Measurements from ENCODE around the gene CRBN.

The CRBN gene

GRCh38 chr3:3180456-3180855 lies 965 bp upstream of the CRBN start (continued):
- TF ChIP-seq PPARA (CRISPR knock-in tag; IDR thresholded peaks at IDR 0.05; ENCODE audit: borderline replicate concordance) (no peak), CSRNP3 (CRISPR knock-in tag; IDR thresholded peaks at IDR 0.05) (no peak), ZNF565 (CRISPR knock-in tag; conservative IDR thresholded peaks at IDR 0.05; ENCODE audit: low read depth) (no peak), TCF4 (CRISPR knock-in tag; IDR thresholded peaks at IDR 0.05; ENCODE audit: borderline replicate concordance) (no peak)

GRCh38 chr3:3178498-3179328 lies 778 bp downstream of the CRBN start:
- no peak for ATAC-seq
- TF ChIP-seq ZNF70 (CRISPR knock-in tag; IDR thresholded peaks at IDR 0.05) (no peak), ARNTL (CRISPR knock-in tag; IDR thresholded peaks at IDR 0.05; ENCODE audit: borderline replicate concordance, low read depth) (no peak), GLIS3 (CRISPR knock-in tag; IDR thresholded peaks at IDR 0.05) (no peak), PPARA (CRISPR knock-in tag; IDR thresholded peaks at IDR 0.05; ENCODE audit: borderline replicate concordance) (no peak), ISL1 (CRISPR knock-in tag; IDR thresholded peaks at IDR 0.05) (no peak), PATZ1 (CRISPR knock-in tag; IDR thresholded peaks at IDR 0.05; ENCODE audit: borderline replicate concordance) (no peak), ZFP30 (CRISPR knock-in tag; IDR thresholded peaks at IDR 0.05) (no peak), CSDC2 (CRISPR knock-in tag; IDR thresholded peaks at IDR 0.05) (no peak), ESRRG (CRISPR knock-in tag; IDR thresholded peaks at IDR 0.05) (no peak), TSHZ2 (CRISPR knock-in tag; IDR thresholded peaks at IDR 0.05) (no peak), BACH2 (CRISPR knock-in tag; IDR thresholded peaks at IDR 0.05; ENCODE audit: borderline replicate concordance) (no peak), POU6F1 (CRISPR knock-in tag; IDR thresholded peaks at IDR 0.05; ENCODE audit: borderline replicate concordance, low read depth) (no peak), ZFP3 (CRISPR knock-in tag; IDR thresholded peaks at IDR 0.05) (no peak), ZC3H10 (CRISPR knock-in tag; IDR thresholded peaks at IDR 0.05) (no peak)

GRCh38 chr3:3177861-3178497 lies 1.5 kb downstream of the CRBN start:
- no peak for ATAC-seq
- TF ChIP-seq ESRRG (CRISPR knock-in tag; IDR thresholded peaks at IDR 0.05) (no peak), CREB5 (CRISPR knock-in tag; IDR thresholded peaks at IDR 0.05; ENCODE audit: low read depth) (no peak), GLIS3 (CRISPR knock-in tag; IDR thresholded peaks at IDR 0.05) (no peak), SNAI2 (CRISPR knock-in tag; IDR thresholded peaks at IDR 0.05) (no peak), BACH2 (CRISPR knock-in tag; IDR thresholded peaks at IDR 0.05; ENCODE audit: borderline replicate concordance) (no peak), ZC3H10 (CRISPR knock-in tag; IDR thresholded peaks at IDR 0.05) (no peak), RARB (CRISPR knock-in tag; IDR thresholded peaks at IDR 0.05) (no peak), ZNF565 (CRISPR knock-in tag; conservative IDR thresholded peaks at IDR 0.05; ENCODE audit: low read depth) (no peak), TSHZ2 (CRISPR knock-in tag; IDR thresholded peaks at IDR 0.05) (no peak), ZNF70 (CRISPR knock-in tag; IDR thresholded peaks at IDR 0.05) (no peak), OSR1 (CRISPR knock-in tag; IDR thresholded peaks at IDR 0.05) (no peak), ARNTL (CRISPR knock-in tag; IDR thresholded peaks at IDR 0.05; ENCODE audit: borderline replicate concordance, low read depth) (no peak), TOX (CRISPR knock-in tag; IDR thresholded peaks at IDR 0.05; ENCODE audit: borderline replicate concordance) (no peak), ISL1 (CRISPR knock-in tag; IDR thresholded peaks at IDR 0.05) (no peak), CSRNP3 (CRISPR knock-in tag; IDR thresholded peaks at IDR 0.05) (no peak), TCF4 (CRISPR knock-in tag; IDR thresholded peaks at IDR 0.05; ENCODE audit: borderline replicate concordance) (no peak)
